ENCODE data around the gene ZNF747.

Gene ZNF747

GRCh38 chr16:30534368-30535105 is at the start of gene ZNF747:
Gene ZNF747 (minus strand): TSS chr16:30534858. CDS start chr16:30534679, 179 bp downstream.
- peak; percentile 59 for DNase-seq (ENCODE audit: extremely low read depth, low read depth)
- no peak for TF ChIP-seq CTCF (IDR thresholded peaks at IDR 0.05; ENCODE audit: low read depth, low read length)

GRCh38 chr16:30582611-30583340 is 48.1 kb upstream of the ZNF747 start:
- DNase-seq (ENCODE audit: extremely low read depth, low read depth) = no peak
- no peak for TF ChIP-seq CTCF (IDR thresholded peaks at IDR 0.05; ENCODE audit: low read depth, low read length)

- no peak for DNase-seq (ENCODE audit: extremely low read depth, low read depth)
- no peak for TF ChIP-seq CTCF (IDR thresholded peaks at IDR 0.05; ENCODE audit: low read depth, low read length)
Observed at GRCh38 chr16:30581457-30581856, 46.8 kb upstream of the ZNF747 start.

GRCh38 chr16:30574678-30575077 is 40.0 kb upstream of the ZNF747 start:
- no peak for DNase-seq (ENCODE audit: extremely low read depth, low read depth)

GRCh38 chr16:30571445-30572322 is 37.0 kb upstream of the ZNF747 start, which contains the start of gene ZNF688:
Gene ZNF688 (minus strand): TSS chr16:30571714. CDS start chr16:30571629, 85 bp downstream.
- DNase-seq (ENCODE audit: extremely low read depth, low read depth) = peak; percentile 95
- TF ChIP-seq CTCF (IDR thresholded peaks at IDR 0.05; ENCODE audit: low read depth, low read length) = no peak

More at GRCh38 chr16:30574678-30575077, 40.0 kb upstream of the ZNF747 start:
- no peak for TF ChIP-seq CTCF (IDR thresholded peaks at IDR 0.05; ENCODE audit: low read depth, low read length)

GRCh38 chr16:30570636-30571444 is 36.2 kb upstream of the ZNF747 start:
- DNase-seq (ENCODE audit: extremely low read depth, low read depth) = no peak
- no peak for TF ChIP-seq CTCF (IDR thresholded peaks at IDR 0.05; ENCODE audit: low read depth, low read length)

Data from AG09319 (cell line).